GM04504 (cell line): ENCODE measurements around the gene CRLF2.
"Not testable (repeated sequence)": the region's sequence is repeated elsewhere in the genome, so short reads cannot be mapped to it uniquely, and the experiment has no call there.

Experiments
- DNase-seq: peaks from one replicate; pipeline ENCODE4 v3.0.0-alpha.2; 2012; ENCODE audit warnings: low read depth

CRLF2 gene

DNA sequence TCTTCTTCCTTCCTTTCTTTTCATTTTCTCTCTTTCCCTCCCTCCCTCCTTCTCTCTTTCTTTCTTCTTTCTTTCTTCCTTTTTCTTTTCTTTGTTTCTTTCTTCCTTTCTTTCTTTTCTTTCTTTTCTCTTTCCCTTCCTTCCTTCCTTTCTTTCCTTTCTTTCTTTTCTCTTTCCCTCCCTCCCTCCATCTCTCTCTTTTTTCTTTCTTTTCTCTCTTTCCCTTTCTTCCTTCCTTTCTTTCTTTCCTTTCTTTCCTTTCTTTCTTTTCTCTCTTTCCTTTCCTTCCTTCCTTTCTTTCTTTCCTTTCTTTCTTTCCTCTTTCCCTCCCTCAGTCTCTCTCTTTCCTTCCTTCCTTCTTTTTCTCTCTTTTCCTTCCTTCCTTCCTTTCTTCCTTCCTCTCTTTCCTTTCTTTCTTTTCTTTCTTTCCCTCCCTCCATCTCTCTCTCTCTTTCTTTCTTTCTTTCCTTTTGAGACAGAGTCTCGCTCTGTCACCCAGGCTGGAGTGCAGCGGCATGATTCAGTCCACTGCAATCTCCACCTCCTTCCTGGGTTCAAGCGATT, 44.4 kb downstream of the CRLF2 start:
- DNase-seq, result no peak

DNA sequence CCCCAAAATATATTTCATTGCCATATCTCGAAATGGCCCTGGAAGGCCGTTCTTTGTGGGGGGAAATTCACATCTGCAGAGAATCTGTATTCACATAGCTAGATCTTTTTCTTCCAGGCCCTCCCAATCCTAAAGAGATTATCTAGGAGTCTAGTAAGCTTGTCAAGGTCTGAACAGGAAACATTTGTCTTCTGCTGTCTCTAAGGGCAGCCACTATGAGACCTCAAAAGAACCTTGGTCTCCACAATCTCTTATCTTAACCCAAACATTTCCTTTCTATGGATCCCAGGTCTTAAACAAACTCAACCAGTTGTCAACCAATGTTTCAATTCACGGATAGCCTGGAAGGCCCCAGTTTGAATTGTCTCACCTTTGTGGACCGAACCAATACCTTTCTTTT, 45.0 kb downstream of the CRLF2 start:
- DNase-seq, result no peak

DNA sequence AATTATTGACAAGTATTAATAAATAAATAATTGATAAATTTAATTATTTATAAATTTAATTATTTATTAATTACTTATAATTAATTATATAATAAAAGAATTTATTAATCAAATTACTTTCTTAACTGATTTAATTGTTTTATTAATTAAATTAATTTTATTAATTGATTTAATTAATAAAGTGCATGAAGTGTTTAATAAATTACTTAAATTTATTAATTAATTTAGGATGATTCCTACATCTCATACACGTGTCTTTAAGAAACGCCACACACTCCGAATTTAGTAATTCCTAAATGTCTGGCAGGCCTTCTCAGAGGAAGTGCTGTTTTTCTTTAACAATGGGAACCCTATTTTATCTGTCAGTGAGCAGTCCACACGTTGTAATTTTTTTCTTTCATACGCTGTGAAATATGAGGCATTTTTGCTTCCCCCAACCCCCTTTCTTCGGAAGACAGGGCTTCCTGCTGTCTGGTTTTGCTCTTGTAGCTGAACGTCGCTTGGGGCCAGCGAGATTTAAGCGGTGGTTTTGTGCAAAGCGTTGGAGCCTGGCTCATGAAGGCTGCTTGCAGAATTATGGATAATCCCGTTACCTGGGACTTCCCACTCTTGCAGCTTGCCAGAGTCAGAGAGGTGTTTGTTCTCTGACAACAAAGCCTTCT, 46.8 kb downstream of the CRLF2 start:
- no peak for DNase-seq

DNA sequence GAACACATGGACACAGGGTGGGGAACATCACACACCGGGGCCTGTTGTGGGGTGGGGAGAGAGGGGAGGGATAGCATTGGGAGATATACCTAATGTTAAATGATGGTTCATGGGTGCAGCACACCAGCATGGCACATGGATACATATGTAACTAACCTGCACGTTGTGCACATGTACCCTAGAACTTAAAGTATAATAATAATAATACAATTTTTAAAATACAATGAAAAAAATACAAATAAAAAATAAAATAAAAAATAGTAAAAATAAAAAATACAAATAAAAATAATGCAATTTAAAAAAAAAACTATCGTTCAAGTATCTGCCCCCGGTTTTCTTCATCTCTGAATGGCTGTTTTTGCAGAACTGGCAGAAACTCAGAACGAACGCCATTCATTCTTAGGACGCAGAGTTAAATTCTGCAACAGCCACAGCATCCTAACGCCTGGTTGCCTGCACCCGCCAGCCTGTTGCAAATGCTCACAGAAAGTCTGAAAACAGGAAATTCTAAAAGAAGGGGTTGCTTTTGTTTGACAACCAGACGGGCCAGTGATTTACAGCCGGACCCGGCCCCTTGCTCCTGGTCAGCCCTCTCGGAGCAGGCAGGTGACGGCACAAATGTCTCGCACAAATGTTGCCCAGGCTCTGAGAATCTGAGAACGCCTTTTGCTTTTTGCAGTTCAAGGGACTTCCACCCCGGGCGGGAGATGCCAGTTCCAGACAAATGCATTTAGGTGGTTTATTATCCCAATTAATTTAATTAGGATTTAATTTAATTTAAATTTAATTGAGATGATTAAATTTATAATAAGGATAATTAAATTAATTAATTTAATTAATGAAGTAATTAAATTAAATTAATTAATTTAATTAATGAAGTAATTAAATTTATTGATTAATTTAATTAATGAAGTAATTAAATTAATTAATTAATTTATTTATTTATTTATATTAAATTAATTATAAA, 47.8 kb downstream of the CRLF2 start:
- DNase-seq, result no peak

DNA sequence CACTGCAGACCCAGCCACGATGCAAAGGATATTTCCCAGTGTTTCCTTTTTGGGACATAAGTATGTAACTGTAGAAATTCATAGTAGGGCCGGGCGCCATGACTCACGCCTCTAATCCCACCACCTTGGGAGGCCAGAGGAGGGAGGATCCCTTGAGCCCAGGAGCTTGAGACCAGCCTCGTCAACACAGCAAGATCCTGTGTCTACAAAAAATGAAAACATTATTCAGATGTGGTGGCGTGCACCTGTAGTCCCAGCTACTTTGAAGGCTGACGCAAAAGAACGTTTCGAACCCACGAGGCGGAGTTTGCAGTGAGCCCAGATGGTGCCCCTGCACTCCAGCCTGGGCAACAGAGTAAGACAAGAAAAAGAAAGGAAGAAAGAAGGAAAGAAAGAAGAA, 49.2 kb downstream of the CRLF2 start:
- DNase-seq, result no peak

DNA sequence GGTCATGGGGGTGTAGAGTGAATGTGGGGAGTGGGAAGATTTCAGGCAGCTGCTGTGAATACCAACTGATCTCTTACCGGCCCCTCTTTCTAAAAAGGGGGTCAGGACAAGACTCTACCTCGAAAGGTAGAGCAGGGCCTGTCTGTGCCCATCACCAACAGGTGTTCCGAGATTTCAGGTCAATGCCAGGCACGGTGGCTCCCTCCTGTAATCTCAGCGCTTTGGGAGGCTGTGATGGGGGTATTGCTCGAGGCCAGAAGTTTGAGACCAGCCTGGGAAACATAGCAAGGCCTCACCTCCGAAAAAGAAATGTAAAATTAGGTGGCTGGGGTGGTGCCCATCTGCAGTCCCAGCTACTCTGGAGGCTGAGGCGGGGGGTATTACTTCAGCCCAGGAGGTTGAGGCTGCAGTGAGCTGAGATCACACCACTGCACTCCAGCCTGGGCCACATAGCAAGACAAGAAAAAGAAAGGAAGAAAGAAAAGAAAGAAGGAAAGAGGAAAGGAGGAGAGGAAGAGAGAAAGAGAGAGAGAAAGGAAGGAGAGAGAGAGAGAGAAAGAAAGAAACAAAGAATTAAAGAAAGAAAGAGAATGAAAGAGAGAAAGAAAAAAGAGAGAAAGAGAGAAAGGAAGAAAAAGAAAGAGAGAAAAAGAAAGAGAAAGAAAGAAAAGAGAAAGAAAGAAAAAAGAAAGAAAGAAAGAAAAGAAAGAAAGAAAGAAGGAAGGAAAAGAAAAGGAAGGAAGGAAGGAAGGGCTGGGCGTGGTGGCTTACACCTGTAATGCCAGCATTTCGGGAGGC, 50.1 kb downstream of the CRLF2 start:
- DNase-seq, result no peak

DNA sequence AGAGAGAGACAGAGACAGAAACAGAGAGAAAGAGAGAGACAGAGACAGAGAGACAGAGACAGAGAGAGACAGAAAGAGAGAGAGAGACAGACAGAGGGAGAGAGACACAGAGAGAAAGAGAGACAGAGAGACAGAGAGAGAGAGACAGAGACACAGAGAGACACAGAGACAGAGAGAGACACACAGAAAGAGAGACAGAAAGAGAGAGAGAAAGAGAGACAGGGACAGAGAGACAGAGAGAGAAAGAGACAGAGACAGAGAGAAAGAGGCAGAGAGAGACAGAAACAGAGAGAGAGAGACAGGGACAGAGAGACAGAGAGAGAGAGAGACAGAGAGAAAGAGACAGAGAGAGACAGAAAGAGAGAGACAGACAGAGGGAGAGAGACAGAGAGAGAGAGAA, 52.9 kb downstream of the CRLF2 start:
- no peak for DNase-seq

DNA sequence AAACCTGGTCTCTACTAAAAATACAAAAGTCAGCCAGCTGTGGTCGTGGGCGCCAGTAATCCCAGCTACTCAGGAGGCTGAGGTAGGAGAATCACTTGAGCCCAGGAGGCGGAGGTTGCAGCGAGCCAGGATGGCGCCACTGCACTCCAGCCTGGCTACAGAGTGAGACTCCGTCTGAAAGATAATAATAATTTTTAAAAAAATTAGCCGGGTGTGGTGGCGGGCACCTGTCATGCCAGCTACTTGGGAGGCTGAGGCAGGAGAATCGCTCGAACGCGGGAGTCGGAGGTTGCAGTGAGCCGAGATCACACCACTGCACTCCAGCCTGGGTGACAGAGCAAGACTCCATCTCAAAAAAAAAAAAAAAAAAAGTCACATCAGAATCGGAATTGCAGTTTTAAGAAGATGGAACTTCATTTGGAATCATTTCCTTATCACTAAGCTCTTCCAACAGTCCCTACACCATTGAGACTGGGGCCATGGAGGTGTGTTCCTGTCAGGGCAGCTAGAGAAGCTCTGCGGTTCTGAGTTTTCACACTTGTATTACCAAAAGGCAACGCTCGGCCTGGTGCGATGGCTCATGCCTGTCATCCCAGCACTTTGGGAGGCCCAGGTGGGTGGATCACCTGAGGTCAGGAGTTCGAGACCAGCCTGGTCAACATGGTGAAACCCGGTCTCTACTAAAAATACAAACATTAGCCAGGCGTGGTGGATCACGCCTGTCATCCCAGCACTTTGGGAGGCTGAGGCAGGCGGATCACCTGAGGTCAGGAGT, 55.6 kb downstream of the CRLF2 start:
- not testable (repeated sequence) for DNase-seq

DNA sequence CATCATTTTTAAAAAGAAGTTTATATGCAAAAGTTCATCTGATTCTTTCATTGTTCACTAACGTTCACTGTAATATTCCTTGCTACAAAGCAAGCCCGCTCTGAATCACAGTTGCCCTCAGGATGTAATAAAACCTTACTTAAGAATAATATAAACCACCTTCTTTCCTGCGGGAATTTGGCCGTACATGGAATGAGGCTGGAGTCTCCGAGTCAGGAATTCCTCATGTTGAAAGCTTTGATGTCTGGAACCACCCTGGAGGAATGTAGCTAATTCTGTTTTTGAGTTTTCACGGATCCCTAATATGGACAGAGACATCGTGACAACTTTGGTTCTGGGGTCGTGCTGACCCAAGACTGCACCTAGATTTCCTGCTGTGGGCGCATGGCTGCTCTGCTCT, 58.5 kb downstream of the CRLF2 start:
- no peak for DNase-seq

DNA sequence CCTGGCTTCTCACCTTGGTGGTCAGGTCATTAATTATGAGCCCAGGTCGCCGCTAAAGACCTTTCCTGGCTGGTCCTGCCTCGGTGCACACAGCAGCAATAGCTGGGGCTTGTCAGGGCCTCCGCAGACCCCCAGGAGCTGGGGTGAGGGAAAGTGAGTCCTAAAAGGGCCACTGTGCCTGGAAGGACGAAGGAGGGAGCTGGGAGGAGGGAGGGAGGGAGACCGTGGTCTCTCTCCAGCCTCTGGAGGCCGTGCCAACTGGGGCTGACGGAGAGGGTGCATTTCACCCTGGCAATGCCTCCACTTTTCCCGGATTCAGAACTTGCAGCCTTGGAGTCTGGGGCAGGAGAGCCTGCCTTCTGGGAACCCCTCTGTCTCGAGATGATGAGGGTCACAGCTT, 60.4 kb downstream of the CRLF2 start:
- no peak for DNase-seq

DNA sequence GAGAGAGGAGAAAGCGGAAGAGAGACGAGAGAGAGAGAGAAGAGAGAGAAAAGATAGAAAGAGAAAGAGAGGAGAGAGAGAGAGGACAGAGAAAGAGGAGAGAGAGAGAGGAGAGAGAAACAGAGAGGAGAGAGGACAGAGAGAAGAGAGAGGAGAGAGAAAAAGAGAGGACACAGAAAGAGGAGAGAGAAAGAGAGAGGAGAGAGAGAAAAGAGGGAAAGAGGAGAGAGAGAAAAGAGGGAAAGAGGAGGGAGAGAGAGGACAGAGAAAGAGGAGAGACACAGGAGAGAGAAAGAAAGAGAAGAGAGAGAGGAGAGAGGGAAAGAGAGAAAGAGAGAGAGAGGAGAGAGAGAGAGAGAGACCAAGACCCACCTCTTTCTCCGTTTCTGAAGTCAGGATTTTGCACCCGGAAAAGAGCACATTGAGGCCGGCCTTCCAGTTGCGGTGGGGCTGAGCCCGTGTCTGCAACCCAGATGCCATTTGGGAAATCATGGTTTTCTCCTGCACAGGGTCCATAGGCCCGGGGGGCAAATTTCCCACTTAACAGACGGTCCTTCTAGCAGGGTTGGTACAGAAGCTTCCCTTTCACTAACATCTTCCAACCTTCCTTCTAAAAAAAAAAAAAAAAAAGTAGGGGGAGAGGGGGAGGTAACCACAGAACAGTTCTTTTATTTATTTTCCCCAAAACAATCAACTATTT, 60.9 kb downstream of the CRLF2 start:
- DNase-seq, result no peak

DNA sequence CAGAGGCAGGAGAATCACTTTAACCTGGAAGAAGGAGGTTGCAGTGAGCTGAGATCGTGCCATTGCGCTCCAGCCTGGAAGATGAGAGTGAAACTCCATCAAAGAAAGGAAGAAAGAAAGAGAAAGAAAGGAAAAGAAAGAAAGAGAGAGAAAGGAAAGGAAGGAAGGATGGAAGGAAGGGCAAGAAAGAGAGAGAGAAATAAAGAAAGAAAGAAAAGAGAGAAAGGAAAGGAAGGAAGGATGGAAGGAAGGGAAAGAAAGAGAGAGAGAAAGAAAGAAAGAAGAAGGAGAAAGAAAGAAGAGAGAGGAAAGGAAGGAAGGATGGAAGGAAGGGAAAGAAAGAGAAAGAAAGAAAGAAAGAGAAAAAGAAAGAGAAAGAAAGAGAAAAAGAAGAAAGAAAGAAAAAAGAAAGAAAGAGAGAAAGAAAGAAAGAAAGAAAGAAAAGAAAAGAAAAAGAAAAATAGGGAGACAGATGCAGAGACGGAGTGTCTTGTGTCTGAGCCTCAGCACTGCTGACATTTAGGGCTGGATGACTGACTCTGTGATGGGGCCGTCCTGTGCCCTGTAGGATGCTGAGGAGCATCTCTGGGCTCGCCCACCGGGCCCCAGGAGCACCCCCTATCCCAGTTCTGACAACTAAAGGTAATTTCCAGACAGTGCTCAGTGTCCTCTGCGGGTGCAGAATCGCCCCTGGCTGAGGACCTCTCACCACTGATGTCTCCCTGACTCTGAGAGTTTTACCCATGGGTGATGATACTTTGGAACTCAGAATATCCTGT, 61.7 kb downstream of the CRLF2 start:
- no peak for DNase-seq

DNA sequence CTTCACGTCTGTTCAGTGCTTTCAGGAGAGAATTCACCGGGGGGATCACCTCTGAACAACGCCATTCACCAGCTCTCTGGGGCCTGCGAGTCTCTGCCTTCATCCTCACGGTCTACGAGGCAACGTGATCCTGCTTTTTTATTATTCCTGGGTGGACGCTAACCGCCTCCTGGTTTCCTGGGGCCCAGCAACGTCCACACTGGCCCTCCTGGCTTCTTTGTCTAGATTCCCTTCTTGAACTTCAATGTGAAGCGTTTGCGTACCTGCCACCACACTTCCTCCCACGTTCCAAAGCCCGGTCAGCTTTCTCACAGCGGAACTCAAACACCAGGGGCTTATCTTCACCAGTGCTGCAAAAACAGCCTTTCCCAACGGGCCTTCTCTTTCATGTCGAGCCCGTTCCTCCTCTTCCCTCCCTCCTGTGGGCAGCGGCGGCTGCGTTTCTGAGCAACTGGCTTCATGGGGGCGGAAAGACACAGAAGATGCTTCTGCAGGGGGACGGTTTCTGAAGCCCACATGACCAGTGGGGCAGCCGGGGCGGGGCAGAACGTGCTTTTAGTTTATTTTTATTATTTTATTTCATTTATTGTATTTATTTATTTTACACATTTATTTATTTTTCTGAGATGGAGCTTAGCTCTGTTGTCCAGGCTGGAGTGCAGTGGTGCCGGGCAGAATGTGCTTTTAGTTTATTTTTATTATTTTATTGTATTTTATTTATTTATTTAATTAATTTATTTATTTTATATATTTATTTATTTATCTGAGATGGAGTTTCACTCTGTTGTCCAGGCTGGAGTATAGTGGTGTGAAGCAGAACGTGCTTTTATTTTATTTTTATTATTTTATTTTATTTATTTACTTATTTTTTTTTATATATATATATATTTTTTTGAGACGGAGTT, 64.6 kb downstream of the CRLF2 start:
- DNase-seq, result no peak

DNA sequence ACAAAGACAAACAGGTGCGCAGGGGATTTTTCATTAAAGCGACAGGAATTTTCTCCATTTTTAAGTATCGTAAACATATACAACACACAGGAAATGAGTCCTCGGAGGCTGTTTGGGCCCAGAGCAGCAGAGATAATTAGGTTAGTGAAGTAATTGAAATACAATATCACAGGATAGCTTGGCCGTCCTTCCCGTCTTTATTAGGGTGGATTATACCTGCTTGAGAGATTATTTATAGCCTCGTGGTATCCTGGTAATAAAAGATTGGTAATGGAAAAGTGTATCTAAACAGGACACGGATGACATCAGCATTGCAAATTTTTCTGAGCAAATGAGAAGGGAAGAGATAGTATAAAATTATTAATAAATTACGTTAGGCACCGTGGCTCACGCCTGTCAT, 68.2 kb downstream of the CRLF2 start:
- no peak for DNase-seq
